HG03196 (cell line): ENCODE results near the gene SPOCK1.

ENCODE experiments used
- ATAC-seq: cut with Tn5 transposase; IDR thresholded peaks from one replicate; pipeline ENCODE4 v1.9.1; 2021; ENCODE audit not compliant: unreplicated experiment

Gene SPOCK1

GRCh38 chr5:137129886-137130680, 369.0 kb downstream of the SPOCK1 start:
- no peak for ATAC-seq

GRCh38 chr5:137128012-137128411, 371.1 kb downstream of the SPOCK1 start:
- ATAC-seq = no peak

GRCh38 chr5:137126829-137127228, 372.3 kb downstream of the SPOCK1 start:
- no peak for ATAC-seq

GRCh38 chr5:137122558-137122957, 376.6 kb downstream of the SPOCK1 start:
- no peak for ATAC-seq

- ATAC-seq = no peak
These were observed 377.1 kb downstream of the SPOCK1 start for GRCh38 chr5:137122075-137122474.

- no peak for ATAC-seq
These were observed 379.8 kb downstream of the SPOCK1 start for GRCh38 chr5:137119321-137119720.

GRCh38 chr5:137118629-137119028, 380.5 kb downstream of the SPOCK1 start:
- ATAC-seq = no peak

GRCh38 chr5:137115152-137115551, 384.0 kb downstream of the SPOCK1 start:
- no peak for ATAC-seq

- ATAC-seq = no peak
These were observed 384.6 kb downstream of the SPOCK1 start for GRCh38 chr5:137114529-137114928.

GRCh38 chr5:137113939-137114338, 385.2 kb downstream of the SPOCK1 start:
- ATAC-seq = peak; percentile 63

- ATAC-seq = no peak
These were observed 386.0 kb downstream of the SPOCK1 start for GRCh38 chr5:137113161-137113560.

- no peak for ATAC-seq
These were observed 393.6 kb downstream of the SPOCK1 start for GRCh38 chr5:137105351-137106035.

GRCh38 chr5:137101544-137101943, 397.6 kb downstream of the SPOCK1 start:
- ATAC-seq = no peak

- ATAC-seq = no peak
These were observed 399.5 kb downstream of the SPOCK1 start for GRCh38 chr5:137099651-137100050.

- ATAC-seq = no peak
These were observed 400.5 kb downstream of the SPOCK1 start for GRCh38 chr5:137098663-137099062.

GRCh38 chr5:137098238-137098637, 400.9 kb downstream of the SPOCK1 start:
- no peak for ATAC-seq

GRCh38 chr5:137097203-137097602, 401.9 kb downstream of the SPOCK1 start:
- no peak for ATAC-seq

- no peak for ATAC-seq
These were observed 402.7 kb downstream of the SPOCK1 start for GRCh38 chr5:137096149-137097103.

- ATAC-seq = no peak
These were observed 403.5 kb downstream of the SPOCK1 start for GRCh38 chr5:137095597-137095996.

- ATAC-seq = no peak
These were observed 406.3 kb downstream of the SPOCK1 start for GRCh38 chr5:137092831-137093230.

- ATAC-seq = no peak
These were observed 407.7 kb downstream of the SPOCK1 start for GRCh38 chr5:137091472-137091871.
